CD4-positive, alpha-beta T cell (primary cell): Measurements from ENCODE around the gene GLDN. TPM values are rescaled to one million over a fixed set of nuclear protein-coding genes. Genes with fewer than 3 reads are reported as not detected.

Source experiments
- ATAC-seq: fragments of 200-7000 bp; cut with Tn5 transposase; one replicate; pipeline ENCODE4 v1.10.0; 2022; ENCODE audit warnings: mild to moderate bottlenecking; ENCODE audit not compliant: poor library complexity
- CTCF ChIA-PET: fragments of 350-600 bp; sonication (Branson Sonifier 250); formaldehyde crosslinking; loops from one replicate; lab custom pipeline; 2021; ENCODE audit warnings: antibody characterized with exemption, inconsistent platforms; lab: Charles Lee
- POLR2A ChIA-PET: fragments of 350-600 bp; sonication (Branson Sonifier 250); formaldehyde crosslinking; loops from one replicate; lab custom pipeline; 2021; ENCODE audit warnings: antibody characterized with exemption, inconsistent platforms; lab: Charles Lee
- DNase-seq, 14 experiments: peaks; one replicate each; pipeline ENCODE4 v3.0.0-alpha.2; 2013 to 2020; ENCODE audit warnings: mixed read lengths in 2 of 14
- H3K27ac ChIP-seq, 2 donors: one replicate each; pipeline versions ENCODE4 v1.5.1 to v1.7.0; 2013; ENCODE audit warnings: low read length in 2 of 2, low read depth in 1 of 2, mild to moderate bottlenecking in 1 of 2
- H3K27me3 ChIP-seq, 2 experiments: 1 replicate in 1 of 2; 2 replicates in 1 of 2; pipeline versions ENCODE4 v1.6.1 to v1.7.0; 2013; ENCODE audit warnings: low read length in 2 of 2, control low read depth in 1 of 2, mild to moderate bottlenecking in 1 of 2, moderate library complexity in 1 of 2; ENCODE audit not compliant: insufficient read depth in 2 of 2, control insufficient read depth in 1 of 2
- H3K36me3 ChIP-seq: one replicate; pipeline ENCODE4 v1.6.1; 2013; ENCODE audit warnings: low read length, control low read depth; ENCODE audit not compliant: insufficient read depth
- H3K4me1 ChIP-seq: one replicate; pipeline ENCODE4 v1.6.1; 2013; ENCODE audit warnings: low read length, control low read depth; ENCODE audit not compliant: insufficient read depth
- H3K4me3 ChIP-seq: one replicate; pipeline ENCODE4 v1.5.1; 2013; ENCODE audit warnings: mild to moderate bottlenecking, low read length, moderate library complexity
- H3K9me3 ChIP-seq, 2 experiments: 1 replicate in 1 of 2; 2 replicates in 1 of 2; pipeline versions ENCODE4 v1.6.1 to v1.7.0; 2013; ENCODE audit warnings: low read length in 2 of 2, mild to moderate bottlenecking in 2 of 2, control low read depth in 1 of 2, moderate library complexity in 1 of 2; ENCODE audit not compliant: control insufficient read depth in 1 of 2, insufficient read depth in 1 of 2
- H3K27ac Mint-ChIP-seq: one replicate; pipeline ENCODE4 v1.8.0; 2020; ENCODE audit warnings: mixed read lengths
- H3K27me3 Mint-ChIP-seq: one replicate; pipeline ENCODE4 v1.8.0; 2021; ENCODE audit warnings: mixed read lengths
- H3K36me3 Mint-ChIP-seq: one replicate; pipeline ENCODE4 v1.8.0; 2021; ENCODE audit warnings: low read depth, mixed read lengths
- H3K4me1 Mint-ChIP-seq: one replicate; pipeline ENCODE4 v1.8.0; 2021; ENCODE audit warnings: low read depth, mixed read lengths
- H3K4me3 Mint-ChIP-seq: one replicate; pipeline ENCODE4 v1.8.0; 2020; ENCODE audit warnings: mild to moderate bottlenecking, mixed read lengths
- H3K9me3 Mint-ChIP-seq: one replicate; pipeline ENCODE4 v1.8.0; 2020; ENCODE audit warnings: mixed read lengths
- CTCF ChIP-seq: fragments of 200-600 bp; IDR thresholded peaks from one replicate; pipeline ENCODE4 v1.8.0; 2022; ENCODE audit warnings: antibody characterized with exemption, mild to moderate bottlenecking
- intact Hi-C, 2 experiments: fragments of 100-400 bp; cut with DNase I in 1 of 2; cut with micrococcal nuclease in 1 of 2; formaldehyde crosslinking; loops; one replicate each; pipeline versions ENCODE4 v1.15.1 to v1.9.0; 2023 to 2025; cut with DNase I, micrococcal nuclease
- total RNA-seq, 174 experiments: library from RNA in 2 of 174; stranded (reverse) in 2 of 174; gene quantifications; one replicate each; pipeline ENCODE4 v1.2.3 and lab custom pipeline; 2021 to 2026

Gene GLDN
- total RNA-seq, 2 experiments from 2014 or later: not detected

GRCh38 chr15:51346136-51346535, 4.7 kb downstream of the GLDN start:
- POLR2A ChIA-PET: no interaction called here
- Histone ChIP-seq H3K27me3 (peaks cover 11 to 16% of the 10 kb centered on the region in 2 experiments), H3K9me3 (peaks cover 0 to 4% of the 10 kb centered on the region in 2 experiments), H3K27ac (no peak overlapping the region), H3K4me3 (no peak overlapping the region), H3K36me3 (no peaks in the 10 kb centered on the region), H3K4me1 (no peaks in the 10 kb centered on the region)
- Mint-ChIP-seq H3K4me3 (no peak overlapping the region), H3K36me3 (no peaks in the 10 kb centered on the region), H3K9me3 (no peaks in the 10 kb centered on the region), H3K27ac (no peak overlapping the region), H3K27me3 (peaks cover 27% of the 10 kb centered on the region), H3K4me1 (no peaks in the 10 kb centered on the region)
- no peak for DNase-seq
- intact Hi-C loops: no loop called here
- no peak for TF ChIP-seq CTCF
- ATAC-seq: no peak
- CTCF ChIA-PET: no interaction called here

GRCh38 chr15:51348688-51349087, 7.2 kb downstream of the GLDN start:
- Mint-ChIP-seq H3K4me1 (no peaks in the 10 kb centered on the region), H3K4me3 (no peak overlapping the region), H3K27ac (no peak overlapping the region), H3K27me3 (peaks cover 19% of the 10 kb centered on the region), H3K9me3 (no peaks in the 10 kb centered on the region), H3K36me3 (no peaks in the 10 kb centered on the region)
- TF ChIP-seq CTCF: no peak
- H3K27me3 ChIP-seq: peaks cover 0 to 18% of the 10 kb centered on the region in 2 experiments
- ATAC-seq (no peak), DNase-seq (no peak)
- POLR2A ChIA-PET: no interaction called here
- no peak overlapping the region for H3K27ac ChIP-seq
- CTCF ChIA-PET: no interaction called here
- no peak overlapping the region for H3K4me3 ChIP-seq
- H3K36me3 ChIP-seq: no peaks in the 10 kb centered on the region
- H3K4me1 ChIP-seq: no peaks in the 10 kb centered on the region
- intact Hi-C loops: no loop called here
- no peaks in the 10 kb centered on the region for H3K9me3 ChIP-seq

GRCh38 chr15:51349156-51349844, 7.8 kb downstream of the GLDN start:
- Mint-ChIP-seq H3K27me3 (peaks cover 20% of the 10 kb centered on the region), H3K4me3 (no peak overlapping the region), H3K36me3 (no peaks in the 10 kb centered on the region), H3K9me3 (no peaks in the 10 kb centered on the region), H3K27ac (no peak overlapping the region), H3K4me1 (no peaks in the 10 kb centered on the region)
- ATAC-seq (no peak), DNase-seq (no peak)
- intact Hi-C loops: no loop called here
- H3K4me3 ChIP-seq: no peak overlapping the region
- H3K27ac ChIP-seq: no peak overlapping the region
- no peaks in the 10 kb centered on the region for H3K4me1 ChIP-seq
- TF ChIP-seq CTCF: no peak
- H3K27me3 ChIP-seq: peaks cover 0 to 18% of the 10 kb centered on the region in 2 experiments
- H3K36me3 ChIP-seq: no peaks in the 10 kb centered on the region
- CTCF ChIA-PET: no interaction called here
- POLR2A ChIA-PET: no interaction called here
- H3K9me3 ChIP-seq: no peaks in the 10 kb centered on the region
